ENCODE data around the gene FGFBP1. TPM values are rescaled to one million over a fixed set of nuclear protein-coding genes. Genes with fewer than 3 reads are reported as not detected.

FGFBP1 gene
- total RNA-seq, 4 donors from 2014 or later = 0.27 to 19.2 (median 0.97) TPM

DNA sequence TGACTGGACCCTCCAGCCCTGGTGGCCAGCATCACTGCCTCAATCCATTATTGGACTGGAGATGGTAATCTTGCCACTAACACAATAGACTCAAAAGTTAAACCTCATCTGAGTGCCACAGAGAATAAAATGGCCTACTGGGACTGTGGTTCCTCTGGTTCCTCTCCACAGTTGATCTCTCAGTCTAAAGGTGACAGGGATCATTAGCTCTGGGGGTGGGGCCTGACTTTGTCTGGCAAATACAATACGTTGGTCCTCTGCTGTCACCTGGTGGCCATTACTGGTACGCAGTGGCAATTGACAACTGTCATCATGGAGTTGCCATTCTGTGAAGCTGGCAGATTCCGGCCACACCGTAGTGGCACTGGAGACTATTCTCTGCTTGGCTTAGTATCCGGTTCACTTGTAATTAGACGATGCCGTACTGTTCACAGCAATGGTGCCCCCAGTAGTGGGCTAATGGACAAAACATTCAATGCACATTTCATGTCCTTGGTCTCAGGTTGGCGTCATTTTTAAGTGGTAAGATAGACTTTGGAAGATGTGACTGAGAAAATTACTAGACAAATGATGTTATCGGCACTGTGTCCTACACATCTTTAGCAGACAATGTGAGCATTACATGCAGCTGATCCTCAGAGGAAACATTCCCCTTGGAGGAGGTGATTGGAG, 17.8 kb upstream of the FGFBP1 start:
- peak; percentile 55 for ATAC-seq
- Histone ChIP-seq H3K27me3 (no peaks in the 10 kb centered on the region), H3K27ac (no peak overlapping the region), H3K4me1 (no peaks in the 10 kb centered on the region), H3K36me3 (no peaks in the 10 kb centered on the region), H3K9me3 (no peaks in the 10 kb centered on the region), H3K4me3 (no peak overlapping the region)
- WGBS, 2 donors (ENCODE audit: low coverage in 1 of 2) = 62 to 80% methylated on average over 1 to 9 of the region's 9 CpGs
- no peak for TF ChIP-seq POLR2AphosphoS5 (IDR thresholded peaks at IDR 0.05)
- no peak for TF ChIP-seq POLR2A (IDR thresholded peaks at IDR 0.05)
- TF ChIP-seq, protein P1, sequence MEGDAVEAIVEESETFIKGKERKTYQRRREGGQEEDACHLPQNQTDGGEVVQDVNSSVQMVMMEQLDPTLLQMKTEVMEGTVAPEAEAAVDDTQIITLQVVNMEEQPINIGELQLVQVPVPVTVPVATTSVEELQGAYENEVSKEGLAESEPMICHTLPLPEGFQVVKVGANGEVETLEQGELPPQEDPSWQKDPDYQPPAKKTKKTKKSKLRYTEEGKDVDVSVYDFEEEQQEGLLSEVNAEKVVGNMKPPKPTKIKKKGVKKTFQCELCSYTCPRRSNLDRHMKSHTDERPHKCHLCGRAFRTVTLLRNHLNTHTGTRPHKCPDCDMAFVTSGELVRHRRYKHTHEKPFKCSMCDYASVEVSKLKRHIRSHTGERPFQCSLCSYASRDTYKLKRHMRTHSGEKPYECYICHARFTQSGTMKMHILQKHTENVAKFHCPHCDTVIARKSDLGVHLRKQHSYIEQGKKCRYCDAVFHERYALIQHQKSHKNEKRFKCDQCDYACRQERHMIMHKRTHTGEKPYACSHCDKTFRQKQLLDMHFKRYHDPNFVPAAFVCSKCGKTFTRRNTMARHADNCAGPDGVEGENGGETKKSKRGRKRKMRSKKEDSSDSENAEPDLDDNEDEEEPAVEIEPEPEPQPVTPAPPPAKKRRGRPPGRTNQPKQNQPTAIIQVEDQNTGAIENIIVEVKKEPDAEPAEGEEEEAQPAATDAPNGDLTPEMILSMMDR (IDR thresholded peaks at IDR 0.05) = peak; percentile 83 to 93 (median 88)
- no peak for TF ChIP-seq EP300 (IDR thresholded peaks at IDR 0.05)

DNA sequence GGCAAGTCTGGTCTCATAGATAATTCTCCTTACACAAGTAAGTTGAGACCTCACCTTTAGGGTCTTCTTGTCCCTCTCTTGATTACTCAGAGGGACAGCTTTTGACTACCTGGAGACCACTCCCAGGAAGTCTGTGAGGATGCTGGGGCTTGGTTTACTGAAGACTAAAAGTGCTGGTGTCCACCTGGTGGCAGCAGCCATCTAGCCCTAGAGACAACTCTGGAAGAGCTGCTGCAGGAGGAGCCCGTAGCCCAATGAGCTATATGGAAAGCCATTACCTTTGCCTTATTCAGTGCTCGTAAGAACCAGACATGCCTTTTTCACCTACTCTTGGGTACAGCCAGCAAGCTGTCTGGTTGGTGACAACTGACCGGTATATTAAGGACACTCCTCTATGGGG, 17.1 kb upstream of the FGFBP1 start:
- no peaks in the 10 kb centered on the region for H3K4me1 ChIP-seq
- H3K36me3 ChIP-seq = no peaks in the 10 kb centered on the region
- no peak overlapping the region for H3K27ac ChIP-seq
- no peak for TF ChIP-seq POLR2A (IDR thresholded peaks at IDR 0.05)
- TF ChIP-seq, protein P1 (IDR thresholded peaks at IDR 0.05) = no peak
- no peak overlapping the region for H3K4me3 ChIP-seq
- 100% methylated on average over 1 of the region's 3 CpGs; no CpG with 5 or more reads in 1 of the 2 donors for WGBS, 2 donors (ENCODE audit: low coverage in 1 of 2)
- no peak for ATAC-seq
- H3K27me3 ChIP-seq = no peaks in the 10 kb centered on the region
- H3K9me3 ChIP-seq = no peaks in the 10 kb centered on the region

DNA sequence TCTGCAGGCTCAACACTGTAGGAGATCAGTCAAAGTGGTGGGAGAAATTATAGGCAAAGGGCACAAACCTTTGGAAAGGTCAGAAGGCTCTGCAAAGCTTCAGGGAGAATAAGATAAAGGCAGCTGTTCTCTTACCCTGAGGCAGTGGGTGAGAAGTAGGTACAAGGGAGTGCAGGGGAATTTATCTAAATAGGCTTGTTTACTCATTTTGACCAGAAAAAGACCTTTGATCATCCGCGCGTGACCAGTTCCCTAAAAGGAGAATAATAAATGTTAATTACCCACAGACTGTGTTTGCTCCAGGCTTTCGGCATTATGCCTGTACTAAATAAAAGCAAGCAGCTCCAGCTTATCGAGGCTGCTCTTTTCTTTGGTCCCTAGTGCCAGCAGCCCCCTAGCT, 15.1 kb upstream of the FGFBP1 start:
- Histone ChIP-seq H3K27me3 (no peaks in the 10 kb centered on the region), H3K27ac (no peak overlapping the region), H3K9me3 (no peaks in the 10 kb centered on the region), H3K4me3 (no peak overlapping the region), H3K4me1 (no peaks in the 10 kb centered on the region), H3K36me3 (no peaks in the 10 kb centered on the region)
- no peak for TF ChIP-seq POLR2AphosphoS5 (IDR thresholded peaks at IDR 0.05)
- no peak for TF ChIP-seq POLR2A (IDR thresholded peaks at IDR 0.05)
- TF ChIP-seq, protein P1 (IDR thresholded peaks at IDR 0.05) = no peak
- TF ChIP-seq EP300 (IDR thresholded peaks at IDR 0.05) = no peak
- no peak for ATAC-seq
- 96% methylated on average over 4 of the region's 5 CpGs; no CpG with 5 or more reads in 1 of the 2 donors for WGBS, 2 donors (ENCODE audit: low coverage in 1 of 2)

GRCh38 chr4:15951781-15952180, 13.2 kb upstream of the FGFBP1 start:
- no peaks in the 10 kb centered on the region for H3K9me3 ChIP-seq
- TF ChIP-seq, protein P1 (IDR thresholded peaks at IDR 0.05) = no peak
- TF ChIP-seq EP300 (IDR thresholded peaks at IDR 0.05) (no peak), POLR2A (IDR thresholded peaks at IDR 0.05) (no peak), POLR2AphosphoS5 (IDR thresholded peaks at IDR 0.05) (no peak)
- no peaks in the 10 kb centered on the region for H3K27me3 ChIP-seq
- no peak overlapping the region for H3K4me3 ChIP-seq
- H3K4me1 ChIP-seq = no peaks in the 10 kb centered on the region
- no peaks in the 10 kb centered on the region for H3K36me3 ChIP-seq
- ATAC-seq = no peak
- H3K27ac ChIP-seq = no peak overlapping the region

- Histone ChIP-seq H3K4me1 (no peaks in the 10 kb centered on the region), H3K36me3 (no peaks in the 10 kb centered on the region), H3K27ac (no peak overlapping the region), H3K27me3 (no peaks in the 10 kb centered on the region), H3K4me3 (no peak overlapping the region), H3K9me3 (no peaks in the 10 kb centered on the region)
- TF ChIP-seq, protein P1 (IDR thresholded peaks at IDR 0.05) = no peak
- no peak for TF ChIP-seq POLR2AphosphoS5 (IDR thresholded peaks at IDR 0.05)
- 80 to 91% methylated on average over 7 to 9 of the region's 9 CpGs for WGBS, 2 donors (ENCODE audit: low coverage in 1 of 2)
- no peak for ATAC-seq
Observed at GRCh38 chr4:15948826-15949225, 10.3 kb upstream of the FGFBP1 start.

Data from gastroesophageal sphincter (tissue), 4 donors.